MM.1S (cell line): ENCODE measurements around the gene INPP5D.

Experiments
- EZH2 ChIP-seq: fragments of 300-600 bp; sonication (generic); optimal IDR thresholded peaks from 2 replicates; pipeline ENCODE3; 2017; ENCODE audit warnings: low read depth, mild to moderate bottlenecking, antibody characterized with exemption, low read length, mixed read lengths
- EZH2phosphoT487 ChIP-seq: fragments of 300-600 bp; sonication (generic); IDR thresholded peaks from 2 replicates; pipeline ENCODE4 v1.6.1; 2018; ENCODE audit warnings: antibody characterized with exemption, low read length
- TF ChIP-seq, protein P1 (sequence below): fragments of 300-600 bp; sonication (generic); IDR thresholded peaks from 2 replicates; pipeline ENCODE4 v1.5.1; 2016; ENCODE audit warnings: antibody characterized with exemption, low read length, mixed read lengths

DNA sequence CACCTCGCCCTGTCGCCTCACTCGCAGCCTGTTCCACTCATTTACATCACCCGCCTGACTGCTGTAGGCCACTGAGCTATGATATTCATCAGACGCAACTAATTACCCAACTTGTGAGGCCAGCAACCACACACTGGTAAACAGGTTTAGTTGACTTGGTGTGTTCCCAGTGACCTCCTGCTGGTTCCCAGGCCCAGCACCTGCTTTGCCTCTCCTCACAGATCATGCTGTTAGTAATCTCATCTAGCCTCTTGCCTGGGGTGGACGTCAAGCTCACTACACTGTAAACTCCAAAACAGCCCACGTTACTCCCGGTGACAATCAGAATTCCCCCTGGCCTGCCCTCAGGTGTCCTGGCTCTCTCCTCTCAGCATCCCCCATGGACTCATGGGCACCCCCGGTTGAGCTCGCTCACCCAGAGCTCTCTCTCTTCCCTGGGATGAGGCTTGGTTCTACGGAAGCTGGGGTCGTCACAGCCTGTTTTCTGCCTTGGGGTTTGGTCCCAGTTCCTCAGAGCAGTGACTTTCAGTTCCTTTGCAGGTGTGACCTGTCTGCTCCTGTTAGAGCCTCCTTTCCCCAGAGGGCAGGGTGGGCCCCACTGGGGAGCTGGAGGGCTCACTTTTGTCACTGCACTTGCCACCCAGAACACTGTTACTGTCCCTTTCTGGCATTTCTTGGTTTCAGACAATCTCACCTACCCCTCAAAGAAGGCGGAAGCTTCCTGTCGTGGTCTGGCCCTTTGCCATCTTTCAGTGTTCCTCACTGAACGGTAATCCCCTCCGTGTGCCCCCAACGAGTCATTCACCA lies 40.3 kb downstream of the INPP5D start:
- TF ChIP-seq, protein P1, sequence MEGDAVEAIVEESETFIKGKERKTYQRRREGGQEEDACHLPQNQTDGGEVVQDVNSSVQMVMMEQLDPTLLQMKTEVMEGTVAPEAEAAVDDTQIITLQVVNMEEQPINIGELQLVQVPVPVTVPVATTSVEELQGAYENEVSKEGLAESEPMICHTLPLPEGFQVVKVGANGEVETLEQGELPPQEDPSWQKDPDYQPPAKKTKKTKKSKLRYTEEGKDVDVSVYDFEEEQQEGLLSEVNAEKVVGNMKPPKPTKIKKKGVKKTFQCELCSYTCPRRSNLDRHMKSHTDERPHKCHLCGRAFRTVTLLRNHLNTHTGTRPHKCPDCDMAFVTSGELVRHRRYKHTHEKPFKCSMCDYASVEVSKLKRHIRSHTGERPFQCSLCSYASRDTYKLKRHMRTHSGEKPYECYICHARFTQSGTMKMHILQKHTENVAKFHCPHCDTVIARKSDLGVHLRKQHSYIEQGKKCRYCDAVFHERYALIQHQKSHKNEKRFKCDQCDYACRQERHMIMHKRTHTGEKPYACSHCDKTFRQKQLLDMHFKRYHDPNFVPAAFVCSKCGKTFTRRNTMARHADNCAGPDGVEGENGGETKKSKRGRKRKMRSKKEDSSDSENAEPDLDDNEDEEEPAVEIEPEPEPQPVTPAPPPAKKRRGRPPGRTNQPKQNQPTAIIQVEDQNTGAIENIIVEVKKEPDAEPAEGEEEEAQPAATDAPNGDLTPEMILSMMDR, result no peak
- TF ChIP-seq EZH2 (no peak), EZH2phosphoT487 (no peak)
